Activated naive CD8-positive, alpha-beta T cell (primary cell): Measurements from ENCODE around the gene ALKBH6.
"Not testable (repeated sequence)": the region's sequence is repeated elsewhere in the genome, so short reads cannot be mapped to it uniquely, and the experiment has no call there.

Experiments used
- H3K27ac Mint-ChIP-seq: one replicate; pipeline ENCODE4 v1.8.0; 2021; ENCODE audit warnings: mixed read lengths
- H3K27me3 Mint-ChIP-seq: one replicate; pipeline ENCODE4 v1.8.0; 2021; ENCODE audit warnings: mixed read lengths
- H3K36me3 Mint-ChIP-seq: one replicate; pipeline ENCODE4 v1.8.0; 2021; ENCODE audit warnings: mixed read lengths
- H3K4me1 Mint-ChIP-seq: one replicate; pipeline ENCODE4 v1.8.0; 2021; ENCODE audit warnings: low read depth, mixed read lengths
- H3K4me3 Mint-ChIP-seq: one replicate; pipeline ENCODE4 v1.8.0; 2021; ENCODE audit warnings: mild to moderate bottlenecking, mixed read lengths
- H3K9me3 Mint-ChIP-seq: one replicate; pipeline ENCODE4 v1.8.0; 2021; ENCODE audit warnings: low read depth, mixed read lengths

The ALKBH6 gene

DNA sequence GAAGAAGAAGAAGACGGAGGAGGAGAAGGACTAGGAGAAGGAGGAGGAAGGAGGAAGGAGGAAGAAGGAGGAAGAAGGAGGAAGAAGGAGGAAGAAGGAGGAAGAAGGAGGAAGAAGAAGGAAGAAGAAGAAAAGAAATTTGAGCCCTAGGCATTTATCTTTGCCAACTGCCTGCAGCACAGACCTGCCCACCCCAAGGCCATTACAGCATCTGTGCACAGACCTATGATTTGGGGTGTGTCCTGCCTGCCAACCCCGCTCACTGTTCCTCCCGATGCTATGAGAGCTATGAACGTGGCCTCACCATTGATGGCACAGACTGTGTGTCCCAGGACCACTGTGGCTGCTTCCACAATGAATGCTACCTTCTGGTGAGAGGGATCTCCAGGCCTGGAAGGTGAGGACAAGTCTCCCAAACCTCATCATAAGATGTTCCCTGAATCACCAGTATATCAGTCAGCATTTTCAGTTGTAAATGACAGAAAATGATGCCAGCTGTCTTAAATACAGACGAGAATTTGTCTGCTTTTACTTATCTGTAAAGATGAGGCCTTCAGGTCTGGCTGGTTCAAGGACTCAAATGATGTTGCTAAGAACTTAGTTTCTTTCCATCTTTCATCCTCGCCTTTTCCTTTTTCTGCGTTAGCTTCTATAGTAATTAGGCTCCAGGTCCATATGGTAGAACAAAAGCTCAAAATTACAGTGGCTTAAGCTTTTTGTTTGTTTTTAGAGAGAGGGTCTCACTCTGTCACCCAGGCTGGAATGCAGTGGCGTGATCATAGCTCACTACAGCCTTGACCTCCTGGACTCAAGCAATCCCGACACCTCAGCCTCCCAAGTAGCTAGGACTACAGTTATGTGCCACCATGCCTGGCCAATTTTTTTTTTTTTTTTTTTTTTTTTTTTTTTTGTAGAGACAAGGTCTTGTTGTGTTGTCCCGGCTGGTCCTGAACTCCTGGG is 23.0 kb downstream of the ALKBH6 start:
- Mint-ChIP-seq H3K9me3 (no peaks in the 10 kb centered on the region), H3K27me3 (peaks cover 5% of the 10 kb centered on the region), H3K36me3 (peaks cover 2% of the 10 kb centered on the region), H3K27ac (no peak overlapping the region), H3K4me3 (no peak overlapping the region), H3K4me1 (peaks cover 13% of the 10 kb centered on the region)

DNA sequence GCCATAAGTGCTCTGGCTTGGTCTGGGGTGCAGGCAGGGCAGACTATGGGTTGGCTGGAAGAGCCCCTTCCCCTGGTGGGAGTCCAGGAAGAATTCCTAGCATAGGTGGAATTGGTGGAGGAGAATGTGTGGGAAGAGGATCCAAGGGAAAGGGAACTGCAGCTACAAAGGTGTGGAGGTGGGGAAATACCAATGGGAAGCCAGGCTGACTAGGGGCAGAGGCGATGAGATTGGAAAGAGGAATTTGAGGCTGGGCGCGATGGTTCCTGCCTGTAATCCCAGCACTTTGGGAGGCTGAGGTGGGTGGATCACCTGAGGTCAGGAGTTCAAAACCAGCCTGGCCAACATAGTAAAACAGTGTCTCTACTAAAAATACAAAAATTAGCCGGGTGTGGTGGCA is 23.9 kb downstream of the ALKBH6 start:
- Mint-ChIP-seq H3K9me3 (no peaks in the 10 kb centered on the region), H3K27me3 (peaks cover 13% of the 10 kb centered on the region), H3K27ac (no peak overlapping the region), H3K4me3 (no peak overlapping the region), H3K4me1 (peaks cover 9% of the 10 kb centered on the region), H3K36me3 (peaks cover 2% of the 10 kb centered on the region)

- Mint-ChIP-seq H3K4me3 (no peak overlapping the region), H3K4me1 (peaks cover 6% of the 10 kb centered on the region), H3K27me3 (peaks cover 21% of the 10 kb centered on the region), H3K27ac (no peak overlapping the region), H3K9me3 (no peaks in the 10 kb centered on the region), H3K36me3 (peaks cover 2% of the 10 kb centered on the region)
Observed at GRCh38 chr19:35988824-35989223, 25.2 kb downstream of the ALKBH6 start.

DNA sequence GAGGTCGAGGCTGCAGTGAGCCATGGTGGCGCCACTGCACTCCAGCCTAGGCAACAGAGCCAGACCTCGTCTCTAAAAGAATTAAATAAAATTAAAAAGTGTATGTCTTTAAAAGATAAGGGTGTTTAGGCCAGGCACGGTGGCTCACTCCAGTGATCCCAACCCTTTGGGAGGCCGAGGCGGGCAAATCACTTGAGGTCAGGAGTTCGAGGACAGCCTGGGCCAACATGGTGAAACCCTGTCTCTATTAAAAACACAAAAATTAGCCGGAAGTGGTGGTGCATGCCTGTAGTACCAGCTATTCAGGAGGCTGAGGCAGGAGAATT is 26.5 kb downstream of the ALKBH6 start:
- peaks cover 22% of the 10 kb centered on the region for H3K27me3 Mint-ChIP-seq
- no peaks in the 10 kb centered on the region for H3K9me3 Mint-ChIP-seq

DNA sequence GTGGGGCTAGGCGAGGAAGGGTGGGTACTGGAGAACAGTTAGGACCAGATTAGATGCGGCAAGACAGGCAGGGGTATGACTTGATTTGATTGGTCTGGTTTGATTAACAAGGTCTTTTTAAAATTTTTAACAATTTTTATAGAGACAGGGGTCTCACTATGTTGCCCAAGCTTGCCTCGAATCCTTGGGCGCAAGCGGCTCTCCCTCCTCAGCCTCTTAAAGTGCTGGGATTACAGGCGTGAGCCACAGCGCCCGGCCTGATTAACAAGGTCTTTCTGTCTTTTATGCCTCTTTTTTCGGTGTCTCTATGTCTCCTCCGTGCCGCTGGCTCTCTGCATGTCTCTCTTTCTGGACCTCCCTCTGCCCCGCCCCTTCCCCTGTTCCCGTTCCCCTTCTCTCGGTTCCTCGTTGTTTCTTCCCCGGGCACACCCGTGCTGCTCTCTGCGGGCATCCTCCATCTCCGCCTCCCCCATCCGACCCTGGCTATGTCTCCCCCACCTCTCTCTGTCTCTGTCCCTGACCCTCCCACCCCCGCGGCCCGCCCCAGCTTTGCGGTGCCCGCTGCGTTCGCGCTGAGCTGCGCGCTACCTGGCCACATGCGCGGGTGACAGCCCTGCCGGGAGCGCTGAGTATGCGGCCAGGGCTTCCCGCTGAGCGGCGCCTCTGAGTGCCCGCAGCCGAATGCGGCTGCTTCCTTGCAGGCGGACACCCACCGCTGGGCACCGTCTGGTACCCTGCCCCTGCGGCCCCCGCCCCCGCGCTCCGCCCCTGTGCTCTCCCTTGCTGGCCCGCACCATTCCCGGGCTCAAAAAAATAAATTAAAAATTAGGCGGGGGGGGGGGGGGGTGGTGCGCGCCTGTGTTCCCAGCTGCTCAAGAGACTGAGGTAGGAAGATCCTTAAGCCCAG is 27.1 kb downstream of the ALKBH6 start:
- H3K4me1 Mint-ChIP-seq: peaks cover 6% of the 10 kb centered on the region

More for the DNA sequence above, 26.5 kb downstream of the ALKBH6 start:
- H3K4me1 Mint-ChIP-seq: peaks cover 6% of the 10 kb centered on the region
- H3K4me3 Mint-ChIP-seq: no peak overlapping the region
- H3K36me3 Mint-ChIP-seq: peaks cover 2% of the 10 kb centered on the region
- H3K27ac Mint-ChIP-seq: no peak overlapping the region

DNA sequence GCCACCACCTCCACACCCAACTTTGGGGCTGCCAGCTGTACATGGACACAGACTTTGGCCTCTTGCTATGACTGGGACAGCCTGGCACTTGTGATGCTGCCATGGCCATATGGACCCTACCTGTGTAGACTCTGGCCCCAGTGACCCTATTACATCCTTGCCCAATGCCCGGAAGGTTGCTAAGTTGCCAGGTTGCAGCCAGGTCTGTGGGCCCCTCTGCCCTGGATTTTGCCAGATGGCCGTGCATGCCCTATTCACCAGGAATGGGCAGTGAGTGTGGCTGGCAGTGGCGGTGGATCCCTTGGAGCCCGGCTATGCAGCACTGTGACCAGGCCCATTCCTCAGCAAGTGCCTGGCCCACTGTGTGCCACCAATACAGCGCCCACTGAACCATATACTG is 27.9 kb downstream of the ALKBH6 start:
- Mint-ChIP-seq H3K36me3 (peaks cover 2% of the 10 kb centered on the region), H3K4me3 (peak overlapping the region; percentile 73), H3K4me1 (peaks cover 6% of the 10 kb centered on the region), H3K27me3 (peaks cover 22% of the 10 kb centered on the region), H3K27ac (no peak overlapping the region), H3K9me3 (no peaks in the 10 kb centered on the region)

More for the DNA sequence above, 27.1 kb downstream of the ALKBH6 start:
- Mint-ChIP-seq H3K36me3 (peaks cover 2% of the 10 kb centered on the region), H3K27ac (no peak overlapping the region), H3K9me3 (no peaks in the 10 kb centered on the region), H3K4me3 (peak overlapping the region; percentile 83), H3K27me3 (peaks cover 22% of the 10 kb centered on the region)

DNA sequence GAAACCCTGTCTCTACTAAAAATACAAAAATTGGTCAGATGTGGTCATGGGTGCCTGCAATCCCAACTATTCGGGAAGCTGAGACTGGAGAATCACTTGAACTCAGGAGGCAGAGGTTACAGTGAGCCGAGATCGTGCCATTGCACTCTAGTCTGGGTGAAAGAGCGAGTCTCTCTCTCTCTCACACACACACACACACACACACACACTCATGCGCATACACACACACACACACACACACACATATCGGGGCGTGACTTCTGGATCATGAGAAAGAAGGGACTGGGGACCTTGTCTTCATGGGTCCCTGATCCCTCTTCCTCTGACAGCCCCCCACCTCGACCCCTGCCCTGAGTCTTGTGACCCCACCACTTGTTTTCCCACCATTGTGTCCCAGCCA is 30.8 kb downstream of the ALKBH6 start:
- Mint-ChIP-seq H3K36me3 (no peaks in the 10 kb centered on the region), H3K27me3 (peaks cover 24% of the 10 kb centered on the region), H3K4me1 (peaks cover 6% of the 10 kb centered on the region), H3K4me3 (no peak overlapping the region), H3K27ac (no peak overlapping the region), H3K9me3 (no peaks in the 10 kb centered on the region)

DNA sequence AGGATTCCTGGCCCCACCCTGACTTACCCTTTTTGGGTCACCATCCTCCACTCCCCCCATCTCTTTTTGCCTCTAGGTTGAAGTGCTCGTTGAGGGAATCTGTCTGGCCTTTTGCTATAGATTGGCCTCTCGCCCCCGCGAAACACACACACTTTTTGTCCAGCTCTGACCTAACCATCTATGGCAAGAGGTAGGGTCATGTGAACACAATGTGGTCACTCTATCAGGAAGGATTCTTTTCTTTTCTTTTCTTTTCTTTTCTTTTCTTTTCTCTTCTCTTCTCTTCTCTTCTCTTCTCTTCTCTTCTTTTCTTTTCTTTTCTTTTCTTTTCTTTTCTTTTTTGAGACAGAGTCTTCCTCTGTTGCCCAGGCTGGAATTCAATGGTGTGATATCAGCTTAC is 33.0 kb downstream of the ALKBH6 start:
- not testable (repeated sequence) for H3K4me1 Mint-ChIP-seq, H3K4me3 Mint-ChIP-seq, H3K27ac Mint-ChIP-seq, H3K36me3 Mint-ChIP-seq, H3K9me3 Mint-ChIP-seq
- peaks cover 20% of the 10 kb centered on the region for H3K27me3 Mint-ChIP-seq

GRCh38 chr19:35978832-35979365 is 35.1 kb downstream of the ALKBH6 start:
- H3K36me3 Mint-ChIP-seq: no peaks in the 10 kb centered on the region
- no peak overlapping the region for H3K4me3 Mint-ChIP-seq
- H3K27me3 Mint-ChIP-seq: peaks cover 4% of the 10 kb centered on the region
- no peaks in the 10 kb centered on the region for H3K4me1 Mint-ChIP-seq
- H3K27ac Mint-ChIP-seq: no peak overlapping the region
- no peaks in the 10 kb centered on the region for H3K9me3 Mint-ChIP-seq

DNA sequence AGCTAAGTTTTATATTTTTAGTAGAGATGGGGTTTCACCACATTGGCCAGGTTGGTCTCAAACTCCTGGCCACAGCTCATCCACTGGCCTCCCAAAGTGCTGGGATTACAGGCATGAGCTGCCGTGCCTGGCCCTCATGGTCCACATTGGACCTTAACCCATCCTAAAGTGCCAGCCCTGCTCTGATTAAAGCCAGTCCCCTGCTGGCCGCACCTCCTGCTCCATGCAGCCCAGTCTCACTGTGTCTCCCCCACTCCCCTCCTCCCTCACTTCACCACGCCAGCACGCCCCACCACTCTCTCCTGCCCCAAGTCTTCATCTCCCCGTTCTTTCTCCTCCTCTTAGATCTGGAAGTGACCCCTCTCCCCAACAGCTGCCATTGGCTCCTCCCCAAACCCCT is 35.7 kb downstream of the ALKBH6 start:
- Mint-ChIP-seq H3K4me1 (no peaks in the 10 kb centered on the region), H3K27me3 (peaks cover 3% of the 10 kb centered on the region), H3K36me3 (no peaks in the 10 kb centered on the region), H3K4me3 (no peak overlapping the region), H3K27ac (no peak overlapping the region), H3K9me3 (no peaks in the 10 kb centered on the region)

- H3K9me3 Mint-ChIP-seq: no peaks in the 10 kb centered on the region
Observed at GRCh38 chr19:35977446-35978222, 36.4 kb downstream of the ALKBH6 start.

DNA sequence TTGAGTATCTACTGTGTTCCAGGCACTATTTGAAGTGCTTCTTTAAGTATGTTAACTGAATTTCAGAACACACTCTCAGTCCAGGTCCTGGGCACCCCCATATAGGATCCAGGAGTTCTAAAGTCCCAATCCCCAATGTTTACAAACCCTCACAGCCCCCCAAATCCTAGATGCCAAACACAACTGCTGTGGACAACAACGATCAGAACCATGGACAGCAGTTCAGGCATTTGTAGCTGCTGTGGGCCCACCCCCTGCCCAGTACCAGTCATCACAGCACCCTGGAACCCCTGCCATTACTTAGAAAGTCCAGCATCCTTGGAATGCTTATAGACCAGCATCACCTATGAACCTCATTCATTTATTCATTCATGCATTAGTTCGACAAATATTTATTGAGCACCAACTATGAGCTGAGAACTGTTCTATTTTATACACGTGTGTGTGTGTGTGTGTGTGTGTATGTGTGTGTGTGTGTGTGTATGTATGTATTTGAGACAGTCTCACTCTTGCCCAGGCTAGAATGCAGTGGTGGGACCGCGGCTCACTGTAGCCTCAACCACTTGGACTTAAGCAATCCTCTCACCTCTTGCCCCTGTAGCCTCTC is 38.3 kb downstream of the ALKBH6 start:
- Mint-ChIP-seq H3K4me1 (no peaks in the 10 kb centered on the region), H3K4me3 (no peak overlapping the region), H3K9me3 (no peaks in the 10 kb centered on the region), H3K27me3 (peaks cover under 1% of the 10 kb centered on the region), H3K36me3 (no peaks in the 10 kb centered on the region), H3K27ac (no peak overlapping the region)

More at GRCh38 chr19:35977446-35978222, 36.4 kb downstream of the ALKBH6 start:
- Mint-ChIP-seq H3K4me1 (no peaks in the 10 kb centered on the region), H3K27ac (no peak overlapping the region), H3K27me3 (peaks cover 3% of the 10 kb centered on the region), H3K36me3 (no peaks in the 10 kb centered on the region), H3K4me3 (no peak overlapping the region)

DNA sequence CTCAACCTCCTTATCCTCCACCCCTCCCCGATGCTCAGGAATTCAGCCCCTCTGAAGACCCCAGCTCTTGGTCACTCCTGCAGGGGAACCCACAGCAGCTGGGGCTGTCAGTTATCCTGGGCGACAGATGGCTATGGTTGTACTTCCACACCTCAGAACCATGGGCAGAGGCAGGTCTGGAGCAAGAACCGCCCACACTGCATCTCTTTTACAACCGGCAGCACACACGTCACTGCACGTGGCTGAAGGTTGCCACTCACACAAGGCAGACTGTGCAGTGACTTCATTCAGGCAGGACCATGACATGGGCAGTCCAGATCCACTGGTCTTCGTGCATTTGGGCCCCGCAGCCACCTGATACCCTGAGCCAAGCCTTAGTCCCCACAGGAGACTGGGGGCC is 40.5 kb downstream of the ALKBH6 start:
- peaks cover 2% of the 10 kb centered on the region for H3K4me1 Mint-ChIP-seq
- no peaks in the 10 kb centered on the region for H3K36me3 Mint-ChIP-seq
- no peak overlapping the region for H3K4me3 Mint-ChIP-seq
- H3K27ac Mint-ChIP-seq: no peak overlapping the region
- H3K9me3 Mint-ChIP-seq: no peaks in the 10 kb centered on the region
- no peaks in the 10 kb centered on the region for H3K27me3 Mint-ChIP-seq

DNA sequence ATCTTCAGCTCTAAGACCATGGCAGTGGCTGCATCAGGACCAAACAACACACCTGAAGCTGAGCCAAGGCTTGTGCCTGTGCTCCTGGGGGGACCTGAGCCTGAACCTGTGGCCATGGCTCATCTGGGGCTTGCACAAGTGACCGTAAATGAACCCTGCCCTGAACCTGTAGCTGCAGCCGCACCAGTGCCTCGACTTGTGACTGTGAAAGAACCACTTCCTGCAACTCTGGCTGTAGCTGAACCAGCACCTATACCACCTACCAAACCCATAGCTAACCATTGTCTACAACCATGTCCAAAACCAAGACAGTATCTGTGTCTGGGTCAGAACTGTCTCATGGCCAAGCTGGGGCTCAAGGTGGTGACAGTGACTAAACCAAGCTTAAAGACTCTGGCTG is 47.2 kb downstream of the ALKBH6 start:
- Mint-ChIP-seq H3K4me3 (no peak overlapping the region), H3K36me3 (no peaks in the 10 kb centered on the region), H3K27me3 (no peaks in the 10 kb centered on the region), H3K9me3 (no peaks in the 10 kb centered on the region), H3K27ac (no peak overlapping the region), H3K4me1 (peaks cover 2% of the 10 kb centered on the region)
